Bronchial epithelial cell (primary cell): ENCODE results near the gene KLKB1. TPM values are rescaled to one million over a fixed set of nuclear protein-coding genes. Genes with fewer than 3 reads are reported as not detected.

Experiments
- DNase-seq: peaks from one replicate; pipeline ENCODE4 v3.0.0-alpha.2; 2010; ENCODE audit warnings: low read depth
- FAIRE-seq: peaks from 2 replicates; lab custom pipeline; 2011; peaks lifted over from hg19 to GRCh38; lab: Jason Lieb, UNC
- H3K27me3 ChIP-seq: 2 replicates; pipeline ENCODE4 v1.5.1; 2011; ENCODE audit warnings: low read length; ENCODE audit not compliant: control insufficient read depth, insufficient read depth
- H3K36me3 ChIP-seq: 2 replicates; pipeline ENCODE4 v1.5.1; 2011; ENCODE audit warnings: low read length; ENCODE audit not compliant: control insufficient read depth, insufficient read depth
- H3K4me3 ChIP-seq: 2 replicates; pipeline ENCODE4 v1.5.1; 2011; ENCODE audit warnings: mild to moderate bottlenecking, low read depth, low read length, control low read depth
- total RNA-seq: library from RNA; depleted of rRNA; stranded (reverse); fragments of >200 nt; gene quantifications from 2 replicates; pipeline ENCODE4 v1.2.1, GENCODE V29; 2014
- TF ChIP-seq, protein P1 (sequence below): IDR thresholded peaks from 2 replicates; pipeline ENCODE4 v1.5.1; 2011; ENCODE audit warnings: mild to moderate bottlenecking, moderate library complexity, low read length, control low read depth, inconsistent platforms; ENCODE audit not compliant: insufficient read depth, severe bottlenecking

The KLKB1 gene
- total RNA-seq, 1 donor from 2014 or later, result not detected

DNA sequence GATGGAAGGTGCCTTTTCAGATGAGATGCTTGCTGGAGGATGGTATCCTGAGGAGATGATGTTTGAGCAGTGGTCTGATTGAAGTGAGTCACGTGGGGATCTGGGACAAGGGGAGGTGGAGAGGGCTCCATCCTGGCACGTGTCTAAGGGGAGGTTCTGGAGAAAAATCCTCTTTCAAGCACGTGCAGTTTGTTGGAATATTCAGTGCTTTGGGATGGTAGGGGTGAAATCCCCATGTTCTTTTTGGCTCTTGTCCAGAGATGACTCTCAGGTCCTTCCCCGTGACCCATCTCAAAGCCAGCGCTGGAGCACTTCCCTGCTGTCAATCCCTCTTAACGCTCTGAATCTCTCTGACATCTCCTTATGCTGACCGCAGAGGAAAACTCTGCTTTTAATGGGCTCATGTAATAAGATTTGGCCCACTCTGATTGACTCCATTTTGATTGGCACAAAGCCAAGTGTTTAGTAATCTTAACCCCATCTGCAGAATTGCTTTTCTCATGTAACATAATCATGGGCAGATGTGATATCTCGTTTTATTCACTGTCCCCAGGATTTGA lies 10.8 kb upstream of the KLKB1 start:
- FAIRE-seq, result no peak
- no peak for DNase-seq
- H3K36me3 ChIP-seq, result no peaks in the 10 kb centered on the region
- TF ChIP-seq, protein P1, sequence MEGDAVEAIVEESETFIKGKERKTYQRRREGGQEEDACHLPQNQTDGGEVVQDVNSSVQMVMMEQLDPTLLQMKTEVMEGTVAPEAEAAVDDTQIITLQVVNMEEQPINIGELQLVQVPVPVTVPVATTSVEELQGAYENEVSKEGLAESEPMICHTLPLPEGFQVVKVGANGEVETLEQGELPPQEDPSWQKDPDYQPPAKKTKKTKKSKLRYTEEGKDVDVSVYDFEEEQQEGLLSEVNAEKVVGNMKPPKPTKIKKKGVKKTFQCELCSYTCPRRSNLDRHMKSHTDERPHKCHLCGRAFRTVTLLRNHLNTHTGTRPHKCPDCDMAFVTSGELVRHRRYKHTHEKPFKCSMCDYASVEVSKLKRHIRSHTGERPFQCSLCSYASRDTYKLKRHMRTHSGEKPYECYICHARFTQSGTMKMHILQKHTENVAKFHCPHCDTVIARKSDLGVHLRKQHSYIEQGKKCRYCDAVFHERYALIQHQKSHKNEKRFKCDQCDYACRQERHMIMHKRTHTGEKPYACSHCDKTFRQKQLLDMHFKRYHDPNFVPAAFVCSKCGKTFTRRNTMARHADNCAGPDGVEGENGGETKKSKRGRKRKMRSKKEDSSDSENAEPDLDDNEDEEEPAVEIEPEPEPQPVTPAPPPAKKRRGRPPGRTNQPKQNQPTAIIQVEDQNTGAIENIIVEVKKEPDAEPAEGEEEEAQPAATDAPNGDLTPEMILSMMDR, result no peak
- H3K27me3 ChIP-seq, result no peaks in the 10 kb centered on the region
- no peak overlapping the region for H3K4me3 ChIP-seq

DNA sequence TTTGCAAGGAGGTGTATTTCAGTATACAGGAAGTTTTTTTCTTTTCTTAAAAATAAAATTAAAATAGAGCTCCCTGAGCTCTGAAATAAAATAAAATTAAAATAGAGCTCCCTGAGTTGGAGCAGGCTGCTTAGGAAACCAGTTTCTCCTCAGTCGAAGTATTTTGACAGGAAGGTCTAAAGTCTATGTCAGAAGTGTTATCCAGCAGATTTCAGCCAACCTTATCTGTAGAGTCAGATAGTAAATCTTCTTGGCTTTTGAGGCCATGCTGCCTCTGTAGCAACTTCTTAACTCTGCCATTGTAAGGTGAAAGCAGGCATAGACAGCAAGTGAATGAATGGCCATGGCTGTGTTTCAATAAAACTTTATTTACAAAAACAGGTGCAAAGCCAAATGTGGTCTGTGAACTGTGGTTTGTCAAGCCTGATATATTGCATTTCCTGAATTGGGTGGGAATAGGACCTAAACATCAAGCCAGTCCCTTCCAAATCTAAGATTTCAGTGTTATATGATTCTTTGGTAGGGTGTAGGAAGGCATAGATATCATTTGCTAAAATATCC lies 9.5 kb upstream of the KLKB1 start:
- DNase-seq (no peak), FAIRE-seq (no peak)
- Histone ChIP-seq H3K27me3 (no peaks in the 10 kb centered on the region), H3K36me3 (no peaks in the 10 kb centered on the region), H3K4me3 (no peak overlapping the region)
- TF ChIP-seq, protein P1, result no peak

DNA sequence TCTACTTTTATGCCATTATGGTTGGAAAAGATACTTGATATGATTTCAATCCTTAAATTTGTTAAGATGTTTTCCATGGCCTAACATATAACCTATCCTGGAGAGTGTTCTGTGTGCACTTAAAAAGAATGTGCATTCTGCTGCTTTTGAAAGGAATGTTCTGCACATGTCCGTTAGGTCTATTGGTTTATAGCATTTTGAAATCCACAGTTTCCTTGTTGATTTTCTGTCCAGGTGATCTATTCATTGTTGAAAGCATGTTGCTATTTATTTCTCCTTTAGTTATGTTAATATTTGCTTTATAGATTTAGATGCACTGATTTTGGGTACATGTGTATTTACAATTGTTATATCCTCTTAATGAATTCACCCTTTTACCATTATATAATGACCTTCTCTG lies 5.7 kb upstream of the KLKB1 start:
- TF ChIP-seq, protein P1, result no peak
- H3K36me3 ChIP-seq, result no peaks in the 10 kb centered on the region
- no peaks in the 10 kb centered on the region for H3K27me3 ChIP-seq
- FAIRE-seq (no peak), DNase-seq (no peak)
- no peak overlapping the region for H3K4me3 ChIP-seq

DNA sequence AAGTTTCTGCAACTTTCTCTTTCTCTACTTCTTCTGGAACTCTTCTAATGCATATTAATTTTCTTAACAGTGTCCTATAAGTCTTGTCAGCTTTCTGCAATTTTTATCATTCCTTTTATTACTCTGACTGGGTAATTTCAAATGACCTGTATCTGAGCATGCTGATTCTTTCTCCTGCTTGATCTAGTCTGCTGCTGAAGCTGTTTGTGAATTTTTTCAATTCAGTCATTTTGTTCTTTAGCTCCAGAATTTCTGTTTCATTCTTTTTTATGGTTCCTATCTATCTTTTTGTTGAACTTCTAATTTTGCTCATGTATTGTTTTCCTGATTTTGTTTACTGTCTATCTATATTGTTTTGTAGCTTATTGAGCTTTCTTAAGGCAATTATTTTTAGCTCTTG lies 1.5 kb upstream of the KLKB1 start:
- H3K27me3 ChIP-seq, result no peaks in the 10 kb centered on the region
- DNase-seq (no peak), FAIRE-seq (no peak)
- H3K36me3 ChIP-seq, result no peaks in the 10 kb centered on the region
- TF ChIP-seq, protein P1, result no peak
- H3K4me3 ChIP-seq, result no peak overlapping the region

DNA sequence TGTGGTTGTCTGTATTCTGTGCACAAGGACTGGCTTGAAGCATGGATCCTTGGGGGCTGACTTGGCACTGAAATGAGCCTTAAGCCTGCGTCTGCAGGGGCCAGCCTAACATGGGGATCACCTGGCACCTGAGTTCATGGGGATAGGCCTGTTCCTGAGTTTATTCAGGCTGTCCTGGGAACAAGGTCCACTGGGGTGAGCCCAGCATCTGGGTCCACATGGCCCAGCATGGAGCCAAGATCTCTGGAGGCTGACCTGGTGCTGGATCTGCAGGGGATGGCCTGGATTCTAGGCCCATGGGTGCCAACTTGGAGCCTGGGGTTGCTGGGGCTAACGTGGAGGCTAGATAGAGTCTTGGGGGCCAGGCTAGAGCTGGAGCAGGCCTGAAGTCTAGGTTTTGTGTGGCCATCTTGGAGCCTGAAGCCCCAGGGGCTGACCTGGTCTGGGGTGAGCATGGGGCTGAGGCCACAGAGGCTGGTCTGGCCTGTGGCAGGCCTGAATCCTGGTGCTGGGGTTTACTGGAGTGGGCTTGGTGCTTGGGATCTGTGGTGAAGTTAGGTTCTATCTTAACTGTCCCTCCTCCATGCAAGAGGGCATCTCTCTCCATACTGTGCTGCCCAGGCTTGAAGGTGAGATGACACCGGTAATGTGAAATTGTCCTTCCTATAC lies 652 bp upstream of the KLKB1 start:
- FAIRE-seq (no peak), DNase-seq (no peak)
- no peak overlapping the region for H3K4me3 ChIP-seq
- H3K36me3 ChIP-seq, result no peaks in the 10 kb centered on the region
- H3K27me3 ChIP-seq, result no peaks in the 10 kb centered on the region
- TF ChIP-seq, protein P1, result no peak
